H1 (cell line): ENCODE data around the gene COL6A2. TPM values are rescaled to one million over a fixed set of nuclear protein-coding genes. Genes with fewer than 3 reads are reported as not detected.

ENCODE experiments used
- CTCF ChIA-PET: fragments of 300-600 bp; sonication (Branson Sonifier 250); formaldehyde crosslinking; loops from one replicate; lab custom pipeline; 2021; ENCODE audit not compliant: partially characterized antibody; lab: Charles Lee
- POLR2A ChIA-PET: fragments of 300-600 bp; sonication (Branson Sonifier 250); formaldehyde crosslinking; loops from one replicate; lab custom pipeline; 2021; ENCODE audit warnings: inconsistent platforms; ENCODE audit not compliant: partially characterized antibody; lab: Charles Lee
- DNase-seq, 2 experiments: peaks; one replicate each; pipeline versions ENCODE4 v3.0.0 to v3.0.0-alpha.2; 2010 to 2022; ENCODE audit warnings: low spot score in 2 of 2, low read depth in 1 of 2, mixed read lengths in 1 of 2
- FAIRE-seq: peaks from 2 replicates; lab custom pipeline; 2011; peaks lifted over from hg19 to GRCh38; lab: Jason Lieb, UNC
- H2AFZ ChIP-seq: 2 replicates; pipeline ENCODE4 v1.8.1; 2012; ENCODE audit warnings: low read length, inconsistent platforms
- H2AK5ac ChIP-seq: 2 replicates; pipeline ENCODE4 v1.6.1; 2013; ENCODE audit warnings: low read depth, low read length
- H2BK120ac ChIP-seq: replicated peaks from 2 replicates; pipeline ENCODE3; 2013; ENCODE audit warnings: low read depth, low read length, inconsistent platforms
- H2BK12ac ChIP-seq: 2 replicates; pipeline ENCODE4 v1.6.1; 2013; ENCODE audit warnings: low read depth, low read length
- H2BK15ac ChIP-seq: 2 replicates; pipeline ENCODE4 v1.6.1; 2013; ENCODE audit warnings: low read length
- H2BK20ac ChIP-seq: 2 replicates; pipeline ENCODE4 v1.6.1; 2013; ENCODE audit warnings: low read length
- H2BK5ac ChIP-seq: 2 replicates; pipeline ENCODE4 v1.6.1; 2013; ENCODE audit warnings: low read depth, low read length
- H3K14ac ChIP-seq: 2 replicates; pipeline ENCODE4 v1.6.1; 2013; ENCODE audit warnings: inconsistent platforms; ENCODE audit not compliant: insufficient read length
- H3K18ac ChIP-seq: 2 replicates; pipeline ENCODE4 v1.6.1; 2013; ENCODE audit warnings: low read length; ENCODE audit errors: extremely low read depth
- H3K23ac ChIP-seq: 2 replicates; pipeline ENCODE4 v1.6.1; 2013; ENCODE audit warnings: inconsistent platforms; ENCODE audit not compliant: insufficient read length
- H3K23me2 ChIP-seq: 2 replicates; pipeline ENCODE4 v1.6.1; 2013; ENCODE audit warnings: low read depth, low read length
- H3K27ac ChIP-seq: 2 replicates; pipeline ENCODE4 v1.6.1; 2011; ENCODE audit warnings: low read depth, low read length, inconsistent platforms
- H3K27me3 ChIP-seq, 4 experiments: replicated peaks in 1 of 4; 1 replicate in 1 of 4; 2 replicates in 3 of 4; pipeline versions ENCODE4 v1.6.1 to v1.8.1; 2011 to 2013; ENCODE audit warnings: low read length in 3 of 4, mild to moderate bottlenecking in 3 of 4, inconsistent platforms in 2 of 4, mixed read lengths in 2 of 4, moderate library complexity in 1 of 4; ENCODE audit not compliant: control insufficient read depth in 3 of 4, insufficient read depth in 3 of 4; ENCODE audit errors: extremely low read depth in 1 of 4
- H3K36me3 ChIP-seq, 4 experiments: 2 replicates each; pipeline versions ENCODE4 v1.6.1 to v1.8.1; 2011 to 2013; ENCODE audit warnings: mild to moderate bottlenecking in 4 of 4, low read length in 3 of 4, moderate library complexity in 2 of 4, control low read depth in 1 of 4, inconsistent platforms in 1 of 4; ENCODE audit not compliant: insufficient read depth in 4 of 4, control insufficient read depth in 2 of 4
- H3K4ac ChIP-seq: replicated peaks from 2 replicates; pipeline ENCODE3; 2013; ENCODE audit warnings: low read length, low read depth, mixed read lengths, inconsistent platforms; ENCODE audit not compliant: insufficient read length
- H3K4me1 ChIP-seq, 4 experiments: replicated peaks in 1 of 4; 1 replicate in 1 of 4; 2 replicates in 3 of 4; pipeline versions ENCODE4 v1.6.1 to v1.8.1; 2011 to 2013; ENCODE audit warnings: low read length in 3 of 4, inconsistent platforms in 2 of 4, mixed read lengths in 1 of 4; ENCODE audit not compliant: insufficient read depth in 4 of 4, control insufficient read depth in 3 of 4
- H3K4me2 ChIP-seq, 2 experiments: 2 replicates each; pipeline versions ENCODE4 v1.6.1 to v1.8.1; 2011 to 2013; ENCODE audit warnings: low read depth in 2 of 2, low read length in 2 of 2, control low read depth in 1 of 2, inconsistent platforms in 1 of 2, mild to moderate bottlenecking in 1 of 2; ENCODE audit not compliant: insufficient read depth in 1 of 2
- H3K4me3 ChIP-seq, 4 experiments: fragments of 200-600, 300-600 bp in 1 of 4; sonication (generic), shearing (Covaris generic), sonication (Bioruptor Twin) in 1 of 4; 2 replicates each; pipeline versions ENCODE4 v1.5.1 to v1.8.1; 2011 to 2016; ENCODE audit warnings: low read length in 4 of 4, low read depth in 3 of 4, control low read depth in 2 of 4, inconsistent platforms in 2 of 4, mild to moderate bottlenecking in 2 of 4, mixed read lengths in 1 of 4, moderate library complexity in 1 of 4; ENCODE audit not compliant: insufficient read depth in 2 of 4; ENCODE audit errors: extremely low read depth in 1 of 4
- H3K56ac ChIP-seq: replicated peaks from 2 replicates; pipeline ENCODE3; 2013; ENCODE audit warnings: low read depth, mild to moderate bottlenecking, mixed read lengths, low read length, inconsistent platforms; ENCODE audit not compliant: insufficient read length
- H3K79me1 ChIP-seq: 2 replicates; pipeline ENCODE4 v1.6.1; 2013; ENCODE audit warnings: low read depth, low read length, control low read depth
- H3K79me2 ChIP-seq, 2 experiments: 2 replicates each; pipeline versions ENCODE4 v1.6.1 to v1.8.1; 2012 to 2013; ENCODE audit warnings: low read length in 2 of 2, mild to moderate bottlenecking in 2 of 2, inconsistent platforms in 1 of 2; ENCODE audit not compliant: insufficient read depth in 2 of 2, control insufficient read depth in 1 of 2
- H3K9ac ChIP-seq, 4 experiments: replicated peaks in 1 of 4; 1 replicate in 1 of 4; 2 replicates in 3 of 4; pipeline versions ENCODE4 v1.6.1 to v1.8.1; 2011 to 2013; ENCODE audit warnings: low read depth in 3 of 4, low read length in 3 of 4, control low read depth in 2 of 4, mild to moderate bottlenecking in 2 of 4, moderate library complexity in 2 of 4, inconsistent platforms in 1 of 4; ENCODE audit errors: extremely low read depth in 1 of 4
- H3K9me3 ChIP-seq, 2 experiments: 2 replicates each; pipeline versions ENCODE4 v1.6.1 to v1.8.1; 2012 to 2013; ENCODE audit warnings: mild to moderate bottlenecking in 2 of 2, moderate library complexity in 2 of 2, control low read depth in 1 of 2, inconsistent platforms in 1 of 2, low read depth in 1 of 2, low read length in 1 of 2, mixed read lengths in 1 of 2; ENCODE audit not compliant: insufficient read depth in 2 of 2
- H4K20me1 ChIP-seq, 2 experiments: replicated peaks in 1 of 2; 2 replicates each; pipeline versions ENCODE3 to v1.8.1; 2011 to 2013; ENCODE audit warnings: inconsistent platforms in 2 of 2, low read length in 2 of 2, mild to moderate bottlenecking in 1 of 2; ENCODE audit not compliant: insufficient read depth in 2 of 2, control insufficient read depth in 1 of 2
- H4K5ac ChIP-seq: 2 replicates; pipeline ENCODE4 v1.6.1; 2013; ENCODE audit warnings: low read length, low read depth, mixed read lengths, inconsistent platforms; ENCODE audit not compliant: insufficient read length
- H4K8ac ChIP-seq: 2 replicates; pipeline ENCODE4 v1.8.0; 2013; ENCODE audit warnings: mild to moderate bottlenecking, moderate library complexity, low read length, inconsistent platforms; ENCODE audit not compliant: insufficient read depth; ENCODE audit errors: extremely low read depth
- H4K91ac ChIP-seq: replicated peaks from 2 replicates; pipeline ENCODE3; 2013; ENCODE audit warnings: low read length, mixed read lengths, inconsistent platforms; ENCODE audit not compliant: insufficient read length
- ATF2 ChIP-seq: IDR thresholded peaks from 2 replicates; pipeline ENCODE4 v1.6.1; 2012; ENCODE audit warnings: low read length, inconsistent platforms
- E2F6 ChIP-seq: IDR thresholded peaks from 2 replicates; pipeline ENCODE4 v1.6.1; 2012; ENCODE audit warnings: inconsistent platforms
- MAX ChIP-seq: IDR thresholded peaks from 2 replicates; pipeline ENCODE4 v1.6.1; 2012; ENCODE audit warnings: inconsistent platforms
- RFX5 ChIP-seq: IDR thresholded peaks from 2 replicates; pipeline ENCODE4 v1.6.1; 2011; ENCODE audit warnings: low read depth, low read length, improper control_type of control experiment, borderline replicate concordance
- whole genome bisulfite sequencing, 2 experiments: shearing (Covaris generic) in 1 of 2; methylation state at CpG; one replicate each; pipeline versions ENCODE4 v1.1.6 to v1.1.7; 2013 to 2015; ENCODE audit warnings: low lambda C conversion rate in 2 of 2, mixed read lengths in 2 of 2, inconsistent platforms in 1 of 2, low coverage in 1 of 2, missing lambda C conversion rate in 1 of 2; ENCODE audit not compliant: insufficient replicate concordance in 2 of 2, insufficient coverage in 1 of 2, insufficient read length in 1 of 2; ENCODE audit errors: extremely low coverage in 1 of 2, missing lambda C conversion rate in 1 of 2; 5-methylcytosine and 5-hydroxymethylcytosine counted together
- polyA plus RNA-seq, 7 experiments: library from polyadenylated mRNA; depleted of rRNA in 3 of 7; stranded (reverse) in 5 of 7; unstranded in 2 of 7; fragments of >200 nt in 5 of 7; fragments of 200-250 nt in 2 of 7; gene quantifications; 1 replicate in 5 of 7; 2 replicates in 1 of 7; 4 replicates in 1 of 7; pipeline versions ENCODE4 v1.2.1 to v1.2.3, GENCODE V29; 2011 to 2013; ENCODE audit warnings: missing spikeins in 2 of 7, mixed read lengths in 2 of 7
- total RNA-seq: library from RNA; stranded (reverse); fragmentation: NEBNext Ultra II Directional; extraction: Animal tissue kit (Norgen Biotek cat#: 25700); gene quantifications from 2 replicates; pipeline ENCODE4 v1.2.1, GENCODE V29; 2021

Gene COL6A2
- total and polyA plus RNA-seq, 2 of the 8 experiments (the other 6 are each of a cell fraction or from before 2014, with no cell fraction given), result 60.1 to 62.7 TPM

- Histone ChIP-seq H3K18ac (no peak overlapping the region; the same call in none of the 2 replicates), H4K20me1 (peaks cover 0 to 5% of the 10 kb centered on the region in 2 experiments), H2BK120ac (no peak overlapping the region), H3K9me3 (peaks cover 16 to 20% of the 10 kb centered on the region in 2 experiments), H3K9ac (no peak overlapping the region), H3K4me3 (no peak overlapping the region), H4K8ac (peak overlapping the region; percentile 59; the same call in 1 of the 2 replicates), H3K27me3 (no peaks in the 10 kb centered on the region; a peak in 2 of 7 replicates), H4K5ac (no peak overlapping the region), H2BK15ac (no peak overlapping the region), H3K36me3 (no peaks in the 10 kb centered on the region), H2AFZ (0 out of 2 replicates have a peak overlapping the region, but pooled peaks have one; percentile 29), H3K79me2 (no peaks in the 10 kb centered on the region), H2BK12ac (no peak overlapping the region), H4K91ac (peak overlapping the region; percentile 69), H3K4ac (no peak overlapping the region), H3K79me1 (no peaks in the 10 kb centered on the region), H3K4me2 (no peak overlapping the region), H3K14ac (no peak overlapping the region), H3K27ac (no peak overlapping the region), H3K23me2 (no peaks in the 10 kb centered on the region), H2BK20ac (peak overlapping the region; percentile 3; the same call in 1 of the 2 replicates), H2BK5ac (no peak overlapping the region), H3K4me1 (peaks cover 0 to 8% (median 2%) of the 10 kb centered on the region in 4 experiments; a peak in 5 of 7 replicates), H3K23ac (no peak overlapping the region), H3K56ac (no peak overlapping the region), H2AK5ac (no peak overlapping the region)
- POLR2A ChIA-PET, result interaction anchor here (1.1 kb wide), 1 partner anchor 17 kb away, joined by 3 read pairs; no protein-coding TSS in a partner anchor
- TF ChIP-seq RFX5, result no peak
- TF ChIP-seq ATF2, result no peak
- peak; percentile 80 for TF ChIP-seq E2F6
- TF ChIP-seq MAX, result peak; percentile 56
- CTCF ChIA-PET, result interaction anchor here (1.1 to 1.5 kb wide), 6 partner anchors 16 to 144 kb away, joined by 3 to 6 read pairs (median 4); no protein-coding TSS in a partner anchor
- DNase-seq (no peak), FAIRE-seq (no peak)
- WGBS, 2 experiments, result 76% methylated on average over 29 of the region's 29 CpGs; no CpG with 5 or more reads in 1 of the 2 experiments
These were observed 31.2 kb upstream of the COL6A2 start for GRCh38 chr21:46066591-46067331.
